GF-D8 (cell line): ENCODE data around the gene HAND2.

Experiments used
- DNase-seq: peaks from one replicate; lab custom pipeline; 2025; lab: John Stamatoyannopoulos, UW

Gene HAND2

DNA sequence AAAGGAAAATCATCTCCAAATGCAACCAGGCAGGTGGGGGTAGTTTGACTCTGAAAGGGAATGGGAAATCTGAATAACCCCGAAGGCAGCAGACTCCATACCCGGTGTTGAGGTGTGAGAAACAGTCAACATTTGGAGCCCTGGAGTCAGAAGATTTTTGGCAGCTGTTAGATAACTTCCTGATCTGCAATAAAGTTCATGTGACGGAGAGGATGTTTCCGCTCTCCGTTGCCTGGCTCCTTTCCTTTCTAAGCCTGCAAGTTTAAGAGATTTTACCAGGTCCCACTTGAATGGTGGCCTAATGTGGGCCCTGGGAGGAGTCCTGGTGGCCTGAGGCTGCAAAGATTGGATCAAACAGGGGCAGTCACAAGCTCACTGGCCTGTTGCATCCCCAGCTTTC, 27.7 kb downstream of the HAND2 start:
- DNase-seq, result no peak

DNA sequence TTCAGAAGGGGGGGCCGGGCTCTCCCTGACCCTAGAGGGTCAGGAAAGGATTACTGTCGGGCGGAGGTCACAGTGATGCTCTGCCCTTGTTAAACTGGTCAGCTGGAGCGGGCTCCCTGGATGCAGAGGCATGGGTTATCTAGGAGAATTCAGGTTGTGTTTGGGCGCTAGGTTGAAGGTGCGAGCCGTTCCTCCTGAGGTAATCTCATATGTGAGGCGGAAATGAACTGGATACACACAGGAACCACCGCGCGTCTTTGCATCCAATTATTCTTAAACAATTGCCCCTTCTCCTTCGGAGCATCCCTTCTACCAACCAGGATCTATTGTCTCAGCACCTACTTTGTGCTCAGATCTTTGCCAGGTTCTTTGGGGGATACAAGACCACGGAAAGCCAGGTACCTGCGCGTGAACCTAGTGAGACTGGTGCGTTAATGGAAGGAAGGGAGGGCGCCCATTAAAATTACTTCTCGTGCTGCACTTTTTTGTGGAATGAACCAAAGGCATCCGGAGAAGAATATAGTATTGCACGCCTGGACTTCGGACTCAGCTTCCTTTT, 28.4 kb downstream of the HAND2 start:
- no peak for DNase-seq

DNA sequence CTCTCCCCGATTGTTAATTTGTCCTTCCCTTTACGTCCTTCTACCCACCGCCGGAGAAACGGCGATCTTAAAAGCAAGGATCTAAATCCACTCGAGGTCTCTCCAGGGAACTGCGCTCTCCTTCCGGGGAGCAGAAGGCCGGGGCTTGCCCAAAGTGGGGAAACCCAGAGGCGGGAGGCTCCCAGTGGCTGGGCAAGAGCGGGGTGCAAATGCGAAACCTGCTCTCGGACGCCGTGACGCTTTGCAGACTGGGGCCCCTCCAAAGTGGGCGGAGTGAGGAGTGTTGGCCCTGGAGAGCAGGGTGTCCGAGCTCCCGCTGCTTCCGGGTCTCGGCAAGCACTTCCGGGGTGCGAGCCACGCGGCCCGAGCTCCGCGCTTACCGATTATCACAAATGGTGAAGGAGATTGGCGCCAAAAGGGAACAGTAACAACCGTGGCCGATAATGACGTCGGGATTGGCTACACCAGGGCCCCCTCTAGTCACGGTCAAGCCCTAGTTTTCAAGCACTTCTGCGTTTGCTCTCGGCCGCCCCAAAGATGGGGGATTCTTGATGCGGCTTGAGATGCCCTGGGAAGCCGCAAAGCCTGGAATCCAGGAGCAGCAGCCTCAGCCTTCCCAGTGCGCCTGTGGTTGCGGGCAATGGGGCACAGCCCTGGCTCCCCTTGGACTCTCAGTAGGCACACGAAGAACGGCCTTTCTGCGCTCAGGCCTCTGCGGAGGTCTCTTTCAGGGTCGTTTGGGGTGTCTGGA, 29.0 kb downstream of the HAND2 start:
- DNase-seq, result no peak

DNA sequence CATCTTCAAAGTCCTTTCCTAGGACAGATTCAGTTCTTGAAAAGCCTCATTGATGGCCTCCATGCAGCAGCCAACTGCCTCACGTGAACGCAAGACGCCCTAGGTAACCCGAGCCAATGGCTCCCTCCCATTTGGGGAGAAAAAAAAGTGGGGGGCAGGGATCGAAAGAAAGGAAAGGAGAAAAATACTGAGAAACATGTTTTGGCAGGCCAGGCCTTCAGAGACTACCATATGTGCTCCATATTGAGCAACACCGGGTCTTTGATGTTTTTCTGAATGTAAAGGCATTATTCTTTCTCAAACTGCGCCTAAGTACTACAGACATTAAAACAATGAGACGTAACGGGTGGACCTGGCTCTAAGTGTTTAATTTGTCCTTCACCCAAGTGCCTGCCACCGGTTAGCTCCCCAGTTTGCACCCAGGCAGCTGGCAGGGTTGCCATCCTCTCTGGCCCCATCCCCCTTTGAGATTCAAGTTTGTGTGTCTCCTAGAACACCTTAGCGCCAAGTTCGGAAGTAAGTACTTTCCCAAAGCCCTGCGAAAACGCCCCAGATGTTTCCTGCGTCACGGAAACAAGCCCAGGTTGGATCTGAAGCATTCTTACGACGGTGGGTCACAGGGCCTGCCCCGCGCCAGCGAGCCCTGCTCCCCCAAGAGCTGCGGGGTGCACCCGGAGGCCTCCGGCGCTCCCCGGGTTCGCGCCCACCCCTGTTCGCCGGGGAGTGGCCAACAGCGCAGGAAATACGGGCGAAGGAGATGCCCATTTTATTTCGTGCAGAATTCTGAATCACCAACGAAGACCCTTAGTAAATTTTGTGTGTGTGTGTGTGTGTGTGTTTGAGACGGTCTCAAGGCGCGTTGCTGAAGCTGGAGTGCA, 30.1 kb downstream of the HAND2 start:
- no peak for DNase-seq

DNA sequence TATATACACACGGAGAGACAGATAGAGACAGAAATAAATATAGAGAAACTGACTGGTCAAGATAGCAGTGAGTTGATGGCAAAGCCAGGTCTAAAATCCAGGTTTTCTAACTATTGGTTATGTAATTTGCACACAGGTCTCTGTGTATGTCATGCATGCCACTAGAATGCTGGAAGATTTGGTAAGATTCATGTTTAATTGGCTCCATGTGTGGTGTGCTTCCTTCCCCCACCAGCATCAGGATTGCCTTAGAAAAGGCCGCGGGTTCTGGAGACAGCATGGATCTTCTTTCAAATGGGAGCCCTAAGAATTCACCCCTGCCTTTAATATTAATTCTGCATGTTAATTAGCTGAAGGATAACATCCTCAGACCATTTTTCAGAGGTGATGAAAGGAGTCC, 31.3 kb downstream of the HAND2 start:
- DNase-seq, result no peak

DNA sequence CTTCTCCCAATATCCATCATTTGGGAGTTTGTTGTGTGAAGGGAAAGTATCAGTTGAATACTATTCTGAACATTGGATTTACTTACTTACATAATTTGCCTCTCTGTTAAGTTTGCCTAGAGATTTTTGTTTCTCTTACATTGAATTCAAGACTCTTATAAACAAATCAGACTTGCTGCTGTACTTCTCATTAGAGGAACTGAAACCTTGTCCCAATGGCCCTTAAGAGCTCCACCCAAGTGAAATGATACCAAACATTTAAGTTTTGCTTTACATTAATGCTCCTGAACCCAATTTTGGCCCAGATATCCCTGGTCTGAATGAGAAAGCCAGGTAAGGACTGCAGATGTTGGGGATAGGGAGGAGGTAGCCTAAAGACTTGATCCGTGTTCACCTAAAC, 32.0 kb downstream of the HAND2 start:
- DNase-seq, result no peak

DNA sequence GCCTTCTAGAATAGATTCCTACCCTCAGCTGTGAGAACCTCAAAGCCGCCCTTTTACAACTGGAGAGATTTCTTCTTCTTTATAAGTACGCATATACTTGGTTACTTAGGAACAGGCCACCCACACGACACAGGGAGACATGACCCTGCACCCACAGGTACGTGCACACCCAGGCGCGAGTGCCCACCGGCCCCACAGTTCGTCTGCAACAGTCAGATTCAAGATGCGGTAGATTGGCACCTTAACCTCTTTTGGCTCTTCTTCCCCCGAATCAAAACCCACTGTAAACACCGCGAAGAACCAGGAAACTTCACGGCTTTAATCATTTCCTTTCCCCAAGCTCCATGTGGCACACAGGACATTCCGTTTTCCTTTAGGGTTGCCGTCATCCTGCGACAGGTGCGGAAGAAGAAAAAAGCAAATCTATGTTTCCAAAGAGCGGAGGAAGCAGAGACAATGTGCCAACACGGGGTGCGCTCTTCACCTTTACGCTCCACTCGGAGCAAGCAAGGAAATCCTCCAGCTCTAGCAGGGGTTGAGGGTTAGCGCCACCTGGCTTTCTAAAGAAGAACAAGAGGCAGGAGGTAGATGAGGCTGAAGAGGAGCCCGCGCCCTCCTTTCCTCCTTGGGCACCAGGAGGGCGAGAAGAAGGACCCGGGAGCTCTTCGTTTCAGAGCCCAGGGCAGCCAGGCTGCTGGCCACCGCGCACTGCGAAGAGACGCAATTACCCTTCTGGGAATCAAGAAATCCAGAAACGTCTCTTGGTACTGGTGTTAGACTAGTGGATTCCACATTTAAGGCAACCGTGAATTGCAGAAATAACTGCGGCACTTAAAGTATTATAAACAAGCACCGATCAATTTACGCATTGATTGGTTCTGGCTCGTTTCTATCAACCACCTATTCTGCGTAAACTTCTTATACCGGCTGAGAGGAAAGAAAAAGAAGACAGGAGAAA, 35.7 kb downstream of the HAND2 start:
- peak; percentile 53 for DNase-seq

DNA sequence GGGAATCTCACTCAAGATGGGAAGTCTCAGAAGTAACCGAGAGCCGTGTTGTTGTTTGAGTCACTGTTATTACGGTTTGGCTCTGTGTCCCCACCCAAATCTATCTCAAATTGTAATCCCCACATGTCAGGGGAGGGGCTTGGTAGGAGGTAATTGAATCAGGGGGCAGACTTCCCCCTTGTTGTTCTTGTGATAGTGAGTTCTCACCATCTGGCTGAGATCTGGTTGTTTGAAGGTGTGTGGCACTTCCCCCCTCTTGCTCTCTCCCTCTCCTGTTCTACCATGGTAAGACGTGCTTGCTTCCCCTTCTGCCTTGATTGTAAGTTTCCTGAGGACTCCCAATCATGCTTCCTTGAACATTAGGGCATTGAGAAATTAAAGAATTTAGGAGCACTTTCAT, 37.0 kb downstream of the HAND2 start:
- no peak for DNase-seq

DNA sequence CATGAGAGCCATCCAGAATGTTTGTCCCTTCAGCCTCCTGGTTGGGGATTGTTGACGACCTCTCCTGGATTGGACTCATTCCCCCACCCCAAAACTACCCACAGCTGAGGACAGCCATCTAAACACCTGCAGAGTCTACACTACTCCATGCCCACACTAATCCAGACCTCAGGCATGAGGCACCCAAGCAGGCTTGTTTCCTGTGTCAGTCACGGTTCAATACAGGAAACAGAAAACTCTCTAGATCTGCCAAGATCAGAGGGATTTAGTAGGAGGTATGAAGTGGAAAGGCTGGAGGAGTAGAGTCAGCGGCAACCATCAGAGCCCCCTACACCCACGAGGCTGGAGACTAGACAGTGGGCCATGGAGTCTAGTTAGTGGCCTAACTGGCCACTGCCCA, 37.7 kb downstream of the HAND2 start:
- DNase-seq, result peak; percentile 25

DNA sequence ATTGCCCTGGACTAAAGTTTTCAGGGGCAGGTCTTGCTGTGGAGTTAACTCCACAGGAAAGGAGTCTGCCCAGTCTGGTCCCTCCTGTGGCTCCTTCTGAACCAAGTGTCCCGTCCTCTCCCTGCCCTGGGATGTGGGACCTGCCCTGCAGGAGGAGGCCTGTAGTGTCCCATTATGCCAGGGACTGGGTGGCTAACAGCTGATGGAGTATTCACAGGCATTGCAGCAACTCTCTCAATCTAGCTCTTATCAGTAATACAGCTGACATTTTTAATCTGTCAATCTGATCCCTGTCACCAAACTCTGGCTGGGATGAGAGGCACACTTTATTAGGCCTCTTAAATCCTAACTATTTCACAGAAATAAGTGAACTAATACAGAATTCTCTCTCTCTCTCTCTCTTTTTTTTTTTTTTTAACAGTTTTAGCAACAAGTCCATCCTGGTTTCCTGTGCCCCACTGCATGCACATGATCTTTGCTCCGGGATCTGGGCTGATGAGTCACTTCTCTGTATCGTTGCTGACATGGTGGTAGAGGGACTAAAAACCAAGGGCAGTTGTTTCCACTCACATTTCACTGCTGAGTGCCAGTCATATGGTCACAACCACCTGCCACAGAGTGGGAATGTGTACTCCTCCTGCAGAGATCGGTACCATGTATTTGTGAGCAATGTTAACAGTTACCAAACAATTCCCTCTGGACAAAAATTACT, 39.1 kb downstream of the HAND2 start:
- DNase-seq, result peak; percentile 57

DNA sequence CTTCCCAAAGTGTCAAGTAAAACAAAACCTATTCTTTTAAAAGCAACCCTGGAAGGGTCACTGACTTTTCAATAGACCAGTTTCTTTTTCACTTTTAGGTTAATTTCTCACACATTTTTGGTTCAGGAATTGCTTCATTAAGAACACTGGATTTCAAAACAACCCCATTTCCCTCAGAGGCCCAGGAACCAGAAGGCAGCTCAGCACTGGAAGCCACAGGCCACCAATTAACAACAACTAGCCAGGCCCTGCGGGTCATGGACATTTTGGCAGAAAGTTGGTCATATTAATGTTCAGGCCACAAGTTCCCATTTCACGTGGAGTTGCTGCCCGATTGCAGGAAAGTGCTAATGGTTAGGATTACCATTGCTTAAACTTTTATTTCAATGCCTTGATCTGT, 39.8 kb downstream of the HAND2 start:
- peak; percentile 57 for DNase-seq

DNA sequence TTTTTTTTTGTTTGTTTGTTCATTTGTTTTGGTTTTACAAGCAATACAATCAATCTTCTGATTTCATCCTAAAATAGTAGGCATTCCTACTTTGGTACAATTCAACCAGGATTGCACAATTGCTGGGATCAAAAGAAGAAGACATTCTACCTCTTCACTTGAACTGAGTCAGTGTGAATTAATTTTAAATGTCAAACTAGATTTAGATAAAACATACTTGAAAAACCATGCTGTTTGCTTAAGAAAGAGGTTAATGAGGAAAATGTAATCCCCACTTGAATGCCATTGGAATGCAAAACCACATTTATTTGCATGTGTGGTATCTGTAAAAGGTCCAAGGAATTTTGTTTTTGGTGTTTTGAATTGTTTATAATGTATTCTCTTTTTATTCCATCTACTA, 40.5 kb downstream of the HAND2 start:
- DNase-seq, result no peak

DNA sequence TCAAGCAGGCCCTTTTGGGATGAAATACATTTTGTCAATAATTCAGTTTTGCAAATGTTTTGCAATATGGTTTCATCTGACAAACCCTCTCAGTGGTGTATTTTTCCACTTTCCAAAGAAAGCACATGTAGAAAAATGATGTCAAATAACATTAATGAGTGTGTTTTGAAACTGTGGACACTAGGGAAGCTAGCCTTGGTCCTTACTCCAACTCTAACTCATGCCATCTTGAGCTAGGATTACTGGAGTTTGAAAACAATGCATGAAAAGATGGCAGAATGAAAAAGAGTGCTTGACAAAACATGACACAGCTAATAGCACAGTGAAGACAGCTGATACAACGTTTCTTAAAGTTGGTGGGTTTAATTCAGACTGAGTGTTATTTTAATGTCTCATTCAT, 41.4 kb downstream of the HAND2 start:
- no peak for DNase-seq

DNA sequence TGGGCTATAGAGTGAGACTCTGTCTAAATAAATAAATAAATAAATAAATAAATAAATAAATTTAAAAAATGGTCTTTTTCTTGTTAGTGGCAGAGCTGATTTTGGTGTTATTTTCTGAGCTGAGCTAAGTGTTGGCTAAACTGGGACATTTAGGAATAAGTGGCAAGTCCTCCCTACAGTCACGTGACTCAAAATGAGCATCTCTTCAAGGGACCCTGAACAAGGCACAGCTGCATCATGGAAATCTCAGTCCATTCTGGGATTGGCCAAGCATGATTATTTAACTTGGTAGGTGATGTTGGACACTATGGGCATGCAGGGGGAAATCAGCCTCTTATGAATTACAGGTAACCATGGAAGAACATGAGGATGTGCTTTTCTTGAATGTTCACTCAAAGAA, 42.0 kb downstream of the HAND2 start:
- no peak for DNase-seq

DNA sequence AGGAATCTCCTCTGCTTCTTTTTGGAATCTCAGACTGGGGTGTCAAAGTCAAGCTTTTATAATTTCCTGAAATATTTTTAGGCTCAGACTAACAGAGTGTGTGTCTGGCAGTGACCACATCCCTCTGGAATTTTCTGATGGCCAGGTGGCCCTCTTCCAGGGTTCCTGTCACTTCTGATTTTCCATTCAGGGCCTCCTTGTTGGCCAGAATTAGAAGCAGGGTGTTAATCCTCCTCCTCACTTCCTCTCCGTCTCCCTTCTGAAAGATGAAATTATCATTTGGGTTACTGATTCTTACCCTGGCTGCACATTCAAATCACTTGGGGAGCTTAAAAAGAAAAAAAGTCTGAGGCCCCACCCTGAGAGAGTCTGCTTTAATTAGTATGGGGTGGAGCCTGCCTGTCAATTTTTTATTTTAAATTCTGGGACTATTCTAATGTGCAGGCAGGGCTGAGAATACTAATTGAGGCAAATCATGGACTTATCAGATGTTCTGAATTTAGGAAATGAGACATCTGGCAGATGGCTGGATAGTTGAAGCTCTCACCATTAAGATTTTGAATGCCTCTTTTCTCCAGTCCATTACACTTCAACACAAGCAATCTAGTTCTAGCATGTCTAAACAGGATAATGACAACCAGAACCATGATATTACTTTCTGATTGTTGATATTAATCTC, 43.2 kb downstream of the HAND2 start:
- no peak for DNase-seq

DNA sequence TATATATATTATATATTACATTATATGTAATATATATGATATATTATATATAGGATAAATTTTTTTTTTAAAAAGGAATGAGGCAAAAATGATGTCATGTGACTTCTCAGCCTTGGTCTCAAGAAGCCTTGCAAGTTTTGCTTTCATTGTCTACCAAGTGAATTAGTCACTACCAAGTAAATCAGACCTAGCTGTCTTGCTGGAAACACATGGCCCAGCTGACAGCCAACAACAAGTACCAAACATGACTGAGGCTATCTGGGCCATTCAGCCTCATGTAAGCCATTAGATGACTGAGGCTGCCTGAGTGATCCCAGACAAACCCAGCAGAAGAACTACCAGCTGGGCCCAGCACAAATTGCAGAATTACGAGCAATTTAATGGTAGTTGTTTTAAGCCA, 44.9 kb downstream of the HAND2 start:
- DNase-seq, result no peak

DNA sequence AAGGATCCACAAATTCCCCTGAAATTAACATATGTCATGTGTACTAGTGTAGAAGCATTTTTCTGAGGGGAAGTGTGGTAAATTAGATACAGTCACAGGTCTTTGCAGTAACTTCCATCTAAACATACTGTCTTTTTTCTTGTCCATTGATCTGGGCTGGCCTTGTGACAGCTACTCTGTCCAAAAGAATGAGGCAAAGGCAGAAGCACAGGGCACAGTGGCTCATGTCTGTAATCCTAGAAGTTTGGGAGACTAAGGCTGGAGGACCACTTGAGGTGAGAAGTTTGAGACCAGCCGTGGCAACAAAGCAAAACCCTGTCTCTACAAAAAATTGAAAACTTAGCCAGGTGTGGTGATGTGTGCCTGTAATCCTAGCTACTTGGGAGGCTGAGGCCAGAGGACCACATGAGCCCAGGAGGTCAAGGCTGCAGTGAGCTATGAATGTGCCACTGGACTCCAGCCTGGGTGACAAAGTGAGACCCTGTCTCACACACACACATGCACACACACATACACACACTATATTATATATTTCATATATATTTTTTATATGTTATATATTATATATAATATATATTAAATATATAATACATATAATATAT, 47.6 kb downstream of the HAND2 start:
- no peak for DNase-seq

DNA sequence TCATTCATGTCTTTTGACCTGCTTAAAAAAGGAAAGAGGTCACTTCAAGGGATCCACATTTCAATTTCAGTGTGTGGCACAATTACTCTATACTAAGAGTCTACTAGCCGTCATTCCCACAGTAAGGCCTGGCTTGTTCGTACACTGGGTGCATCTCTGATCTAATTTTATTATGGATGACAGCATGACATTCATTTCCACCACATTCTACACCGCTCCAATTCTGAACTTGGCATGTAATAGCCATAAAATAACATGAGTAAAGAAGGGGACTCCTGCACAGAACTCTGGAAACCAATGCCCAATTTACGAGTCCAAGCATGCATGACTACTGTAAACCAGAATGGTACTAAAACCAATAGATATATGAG, 51.1 kb downstream of the HAND2 start:
- no peak for DNase-seq

DNA sequence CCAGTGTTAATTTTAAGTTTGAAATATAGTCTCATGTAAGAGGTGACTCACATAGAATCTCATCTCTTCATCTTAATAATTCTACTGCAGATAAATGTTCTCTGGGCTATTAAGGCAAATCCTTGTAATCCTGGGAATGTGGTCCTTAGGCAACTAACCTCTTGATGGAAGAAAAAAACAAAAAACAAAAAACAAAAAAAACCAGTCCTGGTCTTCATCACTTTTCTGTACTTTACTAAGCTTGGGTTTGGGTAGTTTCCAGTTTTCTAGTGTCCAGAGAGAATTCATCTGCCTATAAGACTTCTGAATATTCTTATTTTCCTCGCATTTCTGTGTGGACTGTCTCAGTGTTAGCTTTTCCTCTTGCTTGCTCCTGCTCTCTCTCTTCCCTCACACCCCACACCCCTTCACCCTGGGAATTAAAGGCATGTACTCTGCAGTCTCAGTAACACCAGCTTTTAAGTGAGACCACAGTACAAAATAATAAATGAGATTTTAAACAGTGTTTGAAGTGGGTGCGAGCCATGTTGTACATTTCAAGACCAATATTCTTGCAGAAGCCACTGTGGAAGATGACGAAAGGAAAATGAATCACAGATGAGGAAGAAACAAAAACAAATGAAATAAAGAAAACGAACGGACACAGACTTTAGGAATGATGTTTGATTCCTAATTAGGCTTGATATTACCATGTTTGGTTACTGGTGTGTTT, 51.7 kb downstream of the HAND2 start:
- no peak for DNase-seq

DNA sequence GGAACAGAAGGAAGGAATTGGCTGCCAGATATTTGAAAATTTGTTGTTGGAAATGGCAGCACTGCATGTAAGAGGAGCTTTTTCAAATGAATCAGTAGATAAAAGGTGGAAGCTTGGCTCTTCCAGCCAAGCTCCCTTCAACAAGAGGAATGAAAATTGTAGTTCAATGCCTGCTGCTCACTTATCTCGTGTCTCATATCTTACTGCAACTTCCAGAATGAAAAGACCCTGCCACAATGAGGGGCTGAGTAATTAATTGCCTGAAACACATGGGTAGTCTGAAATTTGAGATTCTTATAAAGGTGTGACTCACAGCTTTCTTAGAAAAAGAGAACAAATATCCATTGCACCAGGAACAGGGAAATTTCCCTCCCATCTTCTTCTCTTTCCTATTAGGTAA, 53.0 kb downstream of the HAND2 start:
- no peak for DNase-seq
